Right hindlimb (tissue), 1 donor: Measurements from ENCODE around the gene SPATA6.

Experiments used
- DNase-seq: peaks from one replicate; pipeline ENCODE4 v3.0.0-alpha.2; 2018

Gene SPATA6

DNA sequence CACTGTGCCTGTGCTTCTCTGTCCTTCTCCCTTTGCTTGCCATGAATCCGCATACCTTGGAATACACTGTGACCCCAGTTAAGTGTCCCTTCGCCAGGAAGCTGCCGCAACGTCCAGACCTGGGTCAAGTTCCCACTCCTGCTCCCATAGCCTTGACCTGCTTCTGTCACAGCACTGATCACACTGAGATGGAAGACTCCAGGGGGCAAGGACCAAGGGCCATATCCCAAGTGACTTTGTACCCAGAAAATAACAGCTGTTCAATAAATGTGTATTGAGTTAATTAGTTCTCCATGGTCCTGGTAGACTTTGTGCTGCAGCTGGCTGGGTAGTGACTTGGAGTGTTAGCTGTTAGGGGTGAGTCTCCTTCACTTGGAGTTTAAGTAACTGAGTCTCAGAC is 223.6 kb downstream of the SPATA6 start:
- no peak for DNase-seq

DNA sequence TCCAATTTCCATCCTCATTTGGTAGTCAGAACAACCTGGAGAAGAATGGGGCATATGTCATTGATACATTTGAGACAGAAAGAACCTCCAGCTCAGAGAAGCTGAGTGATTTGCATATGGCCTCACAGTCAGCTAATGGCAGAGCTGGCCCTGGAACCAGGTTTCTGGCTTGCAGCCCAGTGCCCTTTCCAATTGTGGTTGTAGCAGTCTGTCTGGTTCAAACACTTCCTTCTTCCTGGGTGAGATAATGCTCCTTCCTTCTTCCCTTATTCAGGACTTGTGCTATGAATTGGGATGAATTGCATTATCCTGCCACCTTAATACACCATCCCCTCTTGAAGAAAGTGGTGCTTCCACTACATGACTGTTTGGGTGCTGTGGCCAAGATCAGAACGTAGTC is 225.3 kb downstream of the SPATA6 start:
- no peak for DNase-seq
